ENCODE measurements around the gene EDARADD. TPM values are rescaled to one million over a fixed set of nuclear protein-coding genes. Genes with fewer than 3 reads are reported as not detected.

The EDARADD gene
- total RNA-seq, 2 donors from 2014 or later, result 0.35 TPM; not detected in 1

GRCh38 chr1:236389253-236389652 lies 4.8 kb upstream of the EDARADD start:
- intact Hi-C loops (cut with DNase I), result no loop called here
- DNase-seq (no peak), ATAC-seq (no peak)

DNA sequence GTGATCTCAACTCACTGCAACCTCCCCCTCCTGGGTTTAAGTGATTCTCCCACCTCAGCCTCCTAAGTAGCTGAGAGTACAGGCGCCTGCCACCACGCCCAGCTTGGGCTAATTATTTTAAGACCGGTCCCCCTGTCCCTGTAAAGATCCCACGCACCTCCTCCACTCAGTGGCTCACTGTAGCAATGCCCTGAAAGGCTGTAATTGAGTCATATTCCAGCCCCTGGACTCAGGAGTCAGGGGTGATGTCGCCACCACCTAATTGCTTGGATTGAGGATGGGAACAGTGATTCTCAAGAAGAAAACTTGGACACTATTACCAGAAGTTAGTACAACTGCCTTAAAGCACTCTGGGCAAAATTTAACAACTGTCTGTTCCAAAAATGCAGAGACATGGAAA lies 3.1 kb upstream of the EDARADD start:
- intact Hi-C loops (cut with DNase I), result no loop called here
- no peak for DNase-seq

GRCh38 chr1:236392182-236392581 lies 1.9 kb upstream of the EDARADD start:
- intact Hi-C loops (cut with DNase I), result no loop called here
- no peak for DNase-seq
- no peak for ATAC-seq

More for the DNA sequence above, 3.1 kb upstream of the EDARADD start:
- ATAC-seq, result no peak

DNA sequence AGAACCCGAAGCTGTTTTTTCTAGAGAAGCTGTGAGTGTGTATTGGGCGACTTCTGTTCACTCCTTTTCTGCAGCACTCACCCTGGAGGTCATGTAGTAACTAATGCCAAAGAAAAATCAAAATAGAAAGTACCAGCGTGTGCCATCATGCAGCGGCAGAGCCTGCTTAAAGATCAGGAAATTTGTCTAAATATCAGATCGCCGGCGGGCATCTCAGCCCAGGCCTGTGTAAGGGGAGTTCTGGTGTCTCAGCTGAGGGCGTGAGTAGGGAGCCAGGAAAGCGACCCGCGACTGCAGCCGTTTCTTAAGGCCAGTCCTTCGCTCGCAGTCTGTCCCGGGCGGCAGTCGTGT lies 768 bp downstream of the EDARADD start:
- ATAC-seq (peak; percentile 42 to 58), DNase-seq (no peak)
- intact Hi-C loops (cut with DNase I), result no loop called here

GRCh38 chr1:236395230-236395946 lies 1.3 kb downstream of the EDARADD start:
- DNase-seq (peak; percentile 31), ATAC-seq (peak; percentile 75 to 82)

DNA sequence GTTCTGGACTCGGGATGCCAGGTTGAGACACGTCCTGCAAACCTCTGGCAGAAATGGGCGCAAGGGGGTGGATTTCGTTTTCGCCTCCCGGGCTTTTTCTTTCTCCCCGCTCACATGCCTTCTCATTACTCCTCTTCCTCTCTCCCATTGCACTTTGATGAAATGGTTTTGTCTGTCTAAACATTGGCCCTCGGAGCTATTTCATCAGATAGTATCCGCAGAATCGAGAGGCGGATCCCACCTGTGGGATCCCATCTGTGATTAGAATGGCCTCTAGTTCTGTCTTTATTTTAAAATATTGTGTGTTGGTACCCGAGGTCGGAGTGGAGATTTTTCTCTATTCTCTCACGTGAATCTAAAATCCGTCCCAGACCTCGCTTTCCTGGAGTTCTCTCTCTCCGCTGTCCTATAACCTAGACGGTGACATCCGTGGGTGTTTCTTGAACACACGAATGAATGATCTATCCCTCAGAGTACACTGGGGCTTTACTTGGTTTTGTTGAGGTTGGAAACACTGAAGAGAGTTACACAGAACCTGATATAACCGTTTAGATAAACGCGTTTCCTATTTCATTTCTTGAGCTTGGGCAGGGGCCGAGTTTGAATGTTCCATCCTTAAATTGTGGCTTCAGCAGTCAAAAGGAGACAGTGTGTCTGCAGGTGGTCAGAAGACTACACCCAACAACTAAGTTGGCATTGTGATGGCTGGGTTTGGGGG lies 2.0 kb downstream of the EDARADD start:
- intact Hi-C loops (cut with DNase I), result no loop called here

More at GRCh38 chr1:236395230-236395946, 1.3 kb downstream of the EDARADD start:
- intact Hi-C loops (cut with DNase I), result no loop called here

DNA sequence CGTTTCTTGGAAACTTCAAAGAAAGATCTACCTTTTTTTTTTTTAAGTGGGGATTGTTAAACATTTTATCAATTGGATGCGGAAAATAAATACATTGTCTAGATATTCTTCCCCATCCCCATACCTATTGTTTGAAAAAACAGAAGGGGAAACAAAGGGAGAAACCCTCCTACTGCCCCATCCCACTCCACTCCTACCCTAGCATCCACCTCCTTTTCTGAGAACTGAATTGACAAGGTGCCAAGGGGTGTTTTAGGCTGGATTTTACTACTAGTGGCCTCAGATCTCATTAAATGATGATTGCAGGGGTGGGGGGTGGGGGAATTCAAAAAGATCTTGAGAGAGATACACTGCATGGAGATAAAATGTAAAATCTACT lies 2.6 kb downstream of the EDARADD start:
- DNase-seq (no peak), ATAC-seq (no peak)
- intact Hi-C loops (cut with DNase I), result no loop called here

More for the DNA sequence above, 2.0 kb downstream of the EDARADD start:
- DNase-seq (no peak), ATAC-seq (no peak)

- intact Hi-C loops (cut with DNase I), result no loop called here
- DNase-seq (no peak), ATAC-seq (no peak)
These were observed 3.2 kb downstream of the EDARADD start for GRCh38 chr1:236397173-236397759.

DNA sequence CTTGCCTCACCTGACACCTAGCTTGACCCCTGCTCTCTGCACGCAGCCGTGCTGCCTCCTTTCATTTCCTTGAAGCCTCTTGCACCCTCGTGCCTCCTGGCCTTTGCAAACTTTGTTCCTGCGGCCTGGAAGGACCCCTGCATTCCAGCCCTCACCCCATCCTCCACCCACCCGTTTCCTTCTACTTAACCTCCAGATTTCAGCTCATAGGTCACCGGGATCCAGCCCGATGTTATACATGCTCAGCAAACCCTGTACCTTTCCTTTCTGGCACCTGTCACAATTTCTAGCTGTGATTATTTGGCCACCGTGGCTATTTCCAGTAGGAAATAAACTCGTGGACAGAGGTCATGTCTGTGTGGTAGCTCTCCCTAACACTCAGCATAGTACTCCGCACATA lies 4.5 kb downstream of the EDARADD start:
- ATAC-seq, result no peak
- DNase-seq, result no peak
- intact Hi-C loops (cut with DNase I), result no loop called here

- intact Hi-C loops (cut with DNase I), result no loop called here
- no peak for ATAC-seq
- no peak for DNase-seq
These were observed 6.0 kb downstream of the EDARADD start for GRCh38 chr1:236400061-236400603.

DNA sequence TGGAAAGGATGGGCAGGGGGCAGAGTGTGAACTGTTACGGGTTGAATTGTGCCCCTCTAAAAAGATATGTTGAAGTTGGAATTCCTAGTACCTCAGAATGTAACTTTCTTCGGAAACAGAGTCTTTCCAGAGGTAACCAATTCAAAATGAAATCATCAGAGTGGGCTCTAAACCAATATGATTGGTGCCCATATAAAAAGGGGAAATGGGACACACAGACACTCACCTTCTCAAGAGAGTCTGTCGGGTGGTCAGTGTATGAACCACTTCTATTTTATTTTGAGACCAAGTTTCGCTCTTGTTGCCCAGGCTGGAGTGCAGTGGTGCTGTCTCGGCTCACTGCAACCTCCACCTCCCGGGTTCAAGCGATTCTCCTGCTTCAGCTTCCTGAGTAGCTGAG lies 7.6 kb downstream of the EDARADD start:
- DNase-seq, result no peak
- no peak for ATAC-seq
- intact Hi-C loops (cut with DNase I), result no loop called here

DNA sequence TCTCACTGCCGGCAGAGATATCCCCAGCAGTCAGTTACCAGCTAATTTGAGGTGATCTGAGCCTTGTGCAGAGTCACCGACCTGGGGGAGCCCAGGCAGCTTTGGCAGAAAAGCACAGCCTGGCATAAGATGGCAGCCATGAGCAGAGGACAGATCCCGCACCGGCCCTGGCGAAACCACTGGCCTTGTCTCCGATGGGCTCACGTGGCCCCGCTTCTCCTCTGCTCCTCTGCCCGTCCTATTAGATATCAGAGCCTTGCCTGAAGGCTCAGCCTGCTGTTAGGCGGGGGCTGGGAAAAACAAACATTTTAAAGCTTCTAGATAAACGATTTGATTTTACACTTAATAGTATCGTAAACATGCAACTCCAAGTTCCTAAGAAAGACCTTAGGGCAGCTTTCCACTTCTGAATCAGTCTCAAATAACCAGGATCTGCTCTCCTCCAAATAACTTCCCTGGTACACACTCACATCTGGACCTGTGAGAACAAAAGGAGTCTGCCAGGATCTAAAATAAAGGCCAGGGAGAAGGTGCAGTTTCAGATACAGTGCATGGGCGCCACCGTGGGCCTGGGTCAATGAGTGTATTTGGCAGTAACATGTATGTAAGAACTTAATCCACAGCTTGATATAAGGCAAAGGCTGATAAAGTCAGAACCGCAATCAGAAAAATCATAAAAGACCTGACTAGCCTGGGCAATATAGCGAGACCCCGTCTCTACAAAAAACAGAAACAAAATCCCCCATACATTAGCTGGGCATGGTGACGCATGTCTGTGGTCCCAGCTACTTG lies 10.0 kb downstream of the EDARADD start:
- no peak for DNase-seq
- intact Hi-C loops (cut with DNase I), result no loop called here
- no peak for ATAC-seq

DNA sequence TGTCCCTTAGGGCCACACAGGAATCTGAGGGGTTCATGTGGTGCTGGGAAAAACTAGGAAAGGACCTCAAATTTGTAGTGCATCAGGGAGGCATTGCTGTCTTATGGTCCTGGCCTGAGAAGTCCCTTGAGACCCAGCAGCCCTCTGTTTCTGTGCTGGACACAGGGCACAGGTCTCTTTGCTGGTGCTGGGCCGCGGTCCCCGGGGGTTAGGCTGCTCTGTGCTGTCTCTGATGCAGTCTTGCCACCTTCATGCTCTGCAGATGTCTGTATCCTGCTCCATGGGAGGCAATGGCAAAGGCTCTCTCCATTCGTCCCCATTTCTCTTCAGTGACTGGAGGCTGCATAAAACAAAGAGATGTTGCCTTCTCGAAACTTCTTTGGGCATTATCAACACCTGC lies 13.0 kb downstream of the EDARADD start:
- ATAC-seq, result no peak
- intact Hi-C loops (cut with DNase I), result no loop called here

GRCh38 chr1:236413688-236414087 lies 19.6 kb downstream of the EDARADD start:
- no peak for ATAC-seq
- no peak for DNase-seq
- intact Hi-C loops (cut with DNase I), result no loop called here

More for the DNA sequence above, 13.0 kb downstream of the EDARADD start:
- no peak for DNase-seq

- ATAC-seq, result peak in 1 of 2 donors; percentile 47
- intact Hi-C loops (cut with DNase I), result no loop called here
- no peak for DNase-seq
These were observed 22.1 kb downstream of the EDARADD start for GRCh38 chr1:236416165-236416564.

DNA sequence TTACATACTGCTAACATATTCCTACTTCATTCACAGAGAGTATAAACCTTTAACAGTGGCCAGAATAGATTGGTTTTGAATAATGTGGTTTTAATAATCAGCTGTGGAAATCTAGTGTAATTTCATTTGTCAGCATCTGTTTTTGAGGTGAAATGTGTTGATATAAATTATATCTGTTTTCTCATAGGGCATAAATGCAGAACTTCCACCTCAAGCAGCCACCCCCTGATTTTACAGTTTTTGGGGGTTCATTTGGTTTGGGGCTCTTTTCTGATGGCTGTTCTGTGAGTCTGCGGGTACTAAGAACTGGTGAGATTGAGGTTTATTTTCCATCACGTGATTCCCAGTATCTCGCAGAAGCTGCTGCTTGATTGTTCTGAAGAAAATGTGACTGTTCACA lies 23.2 kb downstream of the EDARADD start:
- intact Hi-C loops (cut with DNase I), result no loop called here
- ATAC-seq (no peak), DNase-seq (no peak)

DNA sequence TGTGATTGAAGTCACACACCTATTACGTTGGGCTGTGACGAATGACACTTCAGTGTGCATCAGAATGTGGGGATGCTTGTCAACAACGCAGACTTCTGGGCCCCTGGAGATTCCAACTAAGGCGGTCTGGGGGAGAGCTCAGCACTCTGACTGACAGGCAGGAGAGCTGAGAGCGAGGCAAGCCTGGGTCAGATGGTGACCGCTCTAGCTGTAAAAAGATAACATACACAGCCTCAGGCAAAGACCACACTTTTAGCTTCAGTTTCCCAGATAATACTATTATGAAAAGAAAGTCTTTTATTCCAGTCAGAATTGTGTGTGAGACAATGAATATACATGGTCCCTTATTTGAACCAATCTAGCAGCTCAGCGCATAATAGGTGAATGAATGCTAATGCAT lies 25.4 kb downstream of the EDARADD start:
- ATAC-seq, result no peak
- intact Hi-C loops (cut with DNase I), result no loop called here
- no peak for DNase-seq

- ATAC-seq, result no peak
- no peak for DNase-seq
- intact Hi-C loops (cut with DNase I), result no loop called here
These were observed 26.9 kb downstream of the EDARADD start for GRCh38 chr1:236421022-236421421.

DNA sequence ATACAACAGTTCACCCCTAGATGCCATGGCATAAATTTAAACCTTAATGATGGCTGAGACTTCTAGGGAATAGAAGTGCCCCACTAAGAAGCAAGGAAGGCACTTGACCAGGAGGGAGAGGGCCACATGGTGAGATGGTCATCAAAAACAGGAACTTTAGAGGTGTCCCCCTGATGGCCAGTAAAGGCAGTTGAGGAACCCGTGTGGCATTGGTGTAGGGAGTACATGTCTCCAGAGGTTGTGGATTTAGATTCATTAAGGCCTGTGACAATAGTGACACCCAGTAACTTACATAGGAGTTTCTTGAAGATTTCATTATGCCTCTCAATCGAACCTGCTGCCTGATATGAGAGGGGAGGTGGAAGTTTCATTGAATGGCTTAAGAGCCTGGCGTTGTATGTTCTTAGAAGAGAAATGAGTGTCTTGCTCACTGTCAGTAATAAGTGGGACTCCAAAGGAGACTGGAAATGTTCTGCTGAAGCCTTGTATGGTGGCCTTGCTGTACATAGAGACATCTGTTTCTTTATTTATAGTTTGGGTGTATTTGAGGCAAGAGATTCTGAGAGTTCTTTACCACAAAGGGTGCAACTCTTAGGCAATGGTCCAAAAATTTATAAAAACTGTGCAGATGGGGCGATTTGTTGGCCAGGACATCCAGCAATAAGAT lies 27.9 kb downstream of the EDARADD start:
- DNase-seq (no peak), ATAC-seq (no peak)
- intact Hi-C loops (cut with DNase I), result no loop called here

Data from left cardiac atrium (tissue), 4 donors.